GM19328 (cell line): ENCODE measurements around the gene ERP27.

Experiments
- ATAC-seq: cut with Tn5 transposase; IDR thresholded peaks from one replicate; pipeline ENCODE4 v1.9.1; 2021; ENCODE audit warnings: mild to moderate bottlenecking, moderate library complexity; ENCODE audit not compliant: unreplicated experiment

ERP27 gene

GRCh38 chr12:14904854-14905253, 33.5 kb downstream of the ERP27 start:
- ATAC-seq: no peak

- no peak for ATAC-seq
Measured at GRCh38 chr12:14903386-14904098, 34.8 kb downstream of the ERP27 start.

- ATAC-seq: no peak
Measured at GRCh38 chr12:14902465-14902864, 35.9 kb downstream of the ERP27 start.

GRCh38 chr12:14901228-14901562, 37.1 kb downstream of the ERP27 start:
- no peak for ATAC-seq

GRCh38 chr12:14900521-14901227, 37.7 kb downstream of the ERP27 start:
- ATAC-seq: no peak

GRCh38 chr12:14896521-14897169, 41.7 kb downstream of the ERP27 start:
- no peak for ATAC-seq

- ATAC-seq: no peak
Measured at GRCh38 chr12:14893506-14894250, 44.7 kb downstream of the ERP27 start.

- ATAC-seq: no peak
Measured at GRCh38 chr12:14892726-14893505, 45.4 kb downstream of the ERP27 start.

- ATAC-seq: no peak
Measured at GRCh38 chr12:14890701-14891100, 47.6 kb downstream of the ERP27 start.

GRCh38 chr12:14886271-14886670, 52.1 kb downstream of the ERP27 start:
- no peak for ATAC-seq

GRCh38 chr12:14885718-14886221, 52.6 kb downstream of the ERP27 start, which contains the start of gene MGP:
Gene MGP, minus strand, starts transcription at chr12:14885854. Its CDS starts 63 bp downstream, at chr12:14885791.
- ATAC-seq: no peak

GRCh38 chr12:14884458-14884878, 53.9 kb downstream of the ERP27 start:
- ATAC-seq: peak; percentile 96

GRCh38 chr12:14883686-14884085, 54.7 kb downstream of the ERP27 start:
- no peak for ATAC-seq

- no peak for ATAC-seq
Measured at GRCh38 chr12:14880890-14881453, 57.4 kb downstream of the ERP27 start.

GRCh38 chr12:14879222-14879933, 59.0 kb downstream of the ERP27 start:
- ATAC-seq: no peak

- no peak for ATAC-seq
Measured at GRCh38 chr12:14878488-14878887, 59.8 kb downstream of the ERP27 start.

- ATAC-seq: no peak
Measured at GRCh38 chr12:14876833-14877232, 61.5 kb downstream of the ERP27 start.

- no peak for ATAC-seq
Measured at GRCh38 chr12:14874882-14875281, 63.5 kb downstream of the ERP27 start.

- no peak for ATAC-seq
Measured at GRCh38 chr12:14873440-14874185, 64.7 kb downstream of the ERP27 start.
